VCaP (cell line): Measurements from ENCODE around the gene CPEB2.

Experiments used
- H3K27ac ChIP-seq: fragments of 450-650 bp; 2 replicates; pipeline ENCODE4 v1.5.1; 2017
- CTCF ChIP-seq: fragments of 450-650 bp; conservative IDR thresholded peaks from 2 replicates; pipeline ENCODE4 v1.5.1; 2017; ENCODE audit warnings: mild to moderate bottlenecking, moderate library complexity

Gene CPEB2

GRCh38 chr4:15034071-15034764 lies 31.9 kb downstream of the CPEB2 start:
- H3K27ac ChIP-seq, result no peak overlapping the region
- TF ChIP-seq CTCF, result no peak

- TF ChIP-seq CTCF, result no peak
- no peak overlapping the region for H3K27ac ChIP-seq
Observed at GRCh38 chr4:15035159-15035558, 32.9 kb downstream of the CPEB2 start.

GRCh38 chr4:15037923-15038541 lies 35.8 kb downstream of the CPEB2 start:
- no peak overlapping the region for H3K27ac ChIP-seq
- TF ChIP-seq CTCF, result no peak

- H3K27ac ChIP-seq, result no peak overlapping the region
- TF ChIP-seq CTCF, result no peak
Observed at GRCh38 chr4:15040916-15041463, 38.7 kb downstream of the CPEB2 start.

GRCh38 chr4:15042529-15043167 lies 40.4 kb downstream of the CPEB2 start:
- H3K27ac ChIP-seq, result no peak overlapping the region
- no peak for TF ChIP-seq CTCF

GRCh38 chr4:15043226-15043625 lies 40.9 kb downstream of the CPEB2 start:
- TF ChIP-seq CTCF, result peak; percentile 61
- no peak overlapping the region for H3K27ac ChIP-seq

- no peak for TF ChIP-seq CTCF
- H3K27ac ChIP-seq, result no peak overlapping the region
Observed at GRCh38 chr4:15043922-15044321, 41.6 kb downstream of the CPEB2 start.
